ENCODE data around the gene CAP1.
"Not testable (repeated sequence)": the region's sequence is repeated elsewhere in the genome, so short reads cannot be mapped to it uniquely, and the experiment has no call there.

Gene CAP1

GRCh38 chr1:40032240-40032891 lies 8.2 kb upstream of the CAP1 start:
- no peak for DNase-seq

GRCh38 chr1:40034869-40035268 lies 5.7 kb upstream of the CAP1 start:
- DNase-seq = no peak

GRCh38 chr1:40036574-40036973 lies 4.0 kb upstream of the CAP1 start:
- no peak for DNase-seq

- not testable (repeated sequence) for DNase-seq
Observed at GRCh38 chr1:40037254-40037653, 3.3 kb upstream of the CAP1 start.

GRCh38 chr1:40038697-40039096 lies 1.8 kb upstream of the CAP1 start:
- no peak for DNase-seq

- DNase-seq = no peak
Observed at GRCh38 chr1:40039245-40039756, 1.2 kb upstream of the CAP1 start.

GRCh38 chr1:40039757-40040510 lies 595 bp upstream of the CAP1 start:
- DNase-seq = peak; percentile 56

GRCh38 chr1:40041466-40041838 lies 923 bp downstream of the CAP1 start:
- no peak for DNase-seq

- DNase-seq = no peak
Observed at GRCh38 chr1:40042341-40042740, 1.8 kb downstream of the CAP1 start.

- DNase-seq = no peak
Observed at GRCh38 chr1:40044110-40044509, 3.6 kb downstream of the CAP1 start.

- no peak for DNase-seq
Observed at GRCh38 chr1:40045182-40045581, 4.7 kb downstream of the CAP1 start.

- DNase-seq = no peak
Observed at GRCh38 chr1:40045766-40046165, 5.2 kb downstream of the CAP1 start.

GRCh38 chr1:40047276-40047675 lies 6.7 kb downstream of the CAP1 start:
- no peak for DNase-seq

GRCh38 chr1:40047769-40048168 lies 7.2 kb downstream of the CAP1 start:
- no peak for DNase-seq

- DNase-seq = no peak
Observed at GRCh38 chr1:40049725-40050124, 9.2 kb downstream of the CAP1 start.

GRCh38 chr1:40050863-40051262 lies 10.3 kb downstream of the CAP1 start:
- DNase-seq = no peak

GRCh38 chr1:40053138-40053887 lies 12.8 kb downstream of the CAP1 start:
- DNase-seq = no peak

GRCh38 chr1:40056519-40057309 lies 16.2 kb downstream of the CAP1 start:
- DNase-seq = no peak

GRCh38 chr1:40057310-40058030 lies 16.9 kb downstream of the CAP1 start:
- DNase-seq = no peak

GRCh38 chr1:40058097-40058452 lies 17.5 kb downstream of the CAP1 start:
- no peak for DNase-seq

GRCh38 chr1:40058453-40059337 lies 18.2 kb downstream of the CAP1 start:
- DNase-seq = no peak

All from GOT3 (cell line).